ENCODE data around the gene SDR42E2. TPM values are rescaled to one million over a fixed set of nuclear protein-coding genes. Genes with fewer than 3 reads are reported as not detected.
"Not testable (repeated sequence)": the region's sequence is repeated elsewhere in the genome, so short reads cannot be mapped to it uniquely, and the experiment has no call there.

The SDR42E2 gene
- total RNA-seq, 1 donor from 2014 or later, result not detected

DNA sequence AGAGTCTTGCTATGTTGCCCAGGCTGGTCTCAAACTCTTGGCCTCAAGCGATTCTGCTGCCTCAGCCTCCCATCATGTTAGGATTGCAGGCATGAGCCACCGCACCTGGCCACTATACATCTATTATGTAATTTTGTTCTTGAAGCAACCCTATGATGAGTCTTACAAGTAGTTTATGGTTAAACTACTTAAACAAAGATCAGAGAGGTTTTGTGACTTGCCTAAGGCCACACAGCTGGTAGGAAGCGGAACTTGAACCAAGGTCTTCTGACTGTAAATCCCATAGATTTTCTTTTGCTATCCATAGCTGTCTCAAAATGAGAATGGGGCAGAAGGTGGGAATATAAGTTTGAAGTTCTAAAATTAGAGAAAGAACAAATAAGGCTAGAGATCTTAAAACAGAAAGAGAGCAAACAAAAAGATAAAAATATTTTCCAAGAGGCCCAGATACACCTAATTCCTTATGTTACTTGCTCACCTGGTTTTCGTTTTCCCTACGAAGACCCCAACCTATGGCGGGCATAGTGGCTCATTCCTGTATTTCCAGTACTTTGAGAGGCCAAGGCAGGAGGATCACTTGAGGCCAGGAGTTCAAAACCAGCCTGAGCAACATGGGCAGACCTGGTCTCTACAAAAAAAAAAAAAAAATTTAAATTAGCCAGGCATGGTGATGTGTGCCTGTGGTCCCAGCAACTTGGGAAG is 37.6 kb upstream of the SDR42E2 start:
- Histone ChIP-seq H3F3A (ENCODE audit: low read depth) (no peaks in the 10 kb centered on the region), H3K27ac (no peak overlapping the region), H3K4me1 (no peaks in the 10 kb centered on the region), H3K4me2 (no peak overlapping the region), H4K20me1 (ENCODE audit: low read depth) (no peaks in the 10 kb centered on the region), H3K27me3 (no peaks in the 10 kb centered on the region), H3K9ac (no peak overlapping the region), H3K4me3 (no peak overlapping the region), H3K79me2 (ENCODE audit: low read depth) (no peaks in the 10 kb centered on the region), H3K9me3 (ENCODE audit: low read depth) (no peaks in the 10 kb centered on the region), H3K36me3 (no peaks in the 10 kb centered on the region), H2AFZ (replicated peaks) (no peak overlapping the region)
- TF ChIP-seq, protein P1, sequence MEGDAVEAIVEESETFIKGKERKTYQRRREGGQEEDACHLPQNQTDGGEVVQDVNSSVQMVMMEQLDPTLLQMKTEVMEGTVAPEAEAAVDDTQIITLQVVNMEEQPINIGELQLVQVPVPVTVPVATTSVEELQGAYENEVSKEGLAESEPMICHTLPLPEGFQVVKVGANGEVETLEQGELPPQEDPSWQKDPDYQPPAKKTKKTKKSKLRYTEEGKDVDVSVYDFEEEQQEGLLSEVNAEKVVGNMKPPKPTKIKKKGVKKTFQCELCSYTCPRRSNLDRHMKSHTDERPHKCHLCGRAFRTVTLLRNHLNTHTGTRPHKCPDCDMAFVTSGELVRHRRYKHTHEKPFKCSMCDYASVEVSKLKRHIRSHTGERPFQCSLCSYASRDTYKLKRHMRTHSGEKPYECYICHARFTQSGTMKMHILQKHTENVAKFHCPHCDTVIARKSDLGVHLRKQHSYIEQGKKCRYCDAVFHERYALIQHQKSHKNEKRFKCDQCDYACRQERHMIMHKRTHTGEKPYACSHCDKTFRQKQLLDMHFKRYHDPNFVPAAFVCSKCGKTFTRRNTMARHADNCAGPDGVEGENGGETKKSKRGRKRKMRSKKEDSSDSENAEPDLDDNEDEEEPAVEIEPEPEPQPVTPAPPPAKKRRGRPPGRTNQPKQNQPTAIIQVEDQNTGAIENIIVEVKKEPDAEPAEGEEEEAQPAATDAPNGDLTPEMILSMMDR (IDR thresholded peaks at IDR 0.05), result no peak
- no peak for TF ChIP-seq EZH2phosphoT487 (IDR thresholded peaks at IDR 0.05)
- no peak for TF ChIP-seq EZH2 (IDR thresholded peaks at IDR 0.05)
- Mint-ChIP-seq H3K36me3 (no peaks in the 10 kb centered on the region), H3K4me3 (no peak overlapping the region), H3K27me3 (ENCODE audit: insufficient read depth, low read depth) (peaks cover 2% of the 10 kb centered on the region), H3K27ac (no peak overlapping the region), H3K9me3 (no peaks in the 10 kb centered on the region), H3K4me1 (no peaks in the 10 kb centered on the region)
- DNase-seq (ENCODE audit: low spot score), result no peak

- H3K36me3 Mint-ChIP-seq, result no peaks in the 10 kb centered on the region
- H3K9me3 Mint-ChIP-seq, result no peaks in the 10 kb centered on the region
Observed at GRCh38 chr16:22126037-22126558, 36.2 kb upstream of the SDR42E2 start.

DNA sequence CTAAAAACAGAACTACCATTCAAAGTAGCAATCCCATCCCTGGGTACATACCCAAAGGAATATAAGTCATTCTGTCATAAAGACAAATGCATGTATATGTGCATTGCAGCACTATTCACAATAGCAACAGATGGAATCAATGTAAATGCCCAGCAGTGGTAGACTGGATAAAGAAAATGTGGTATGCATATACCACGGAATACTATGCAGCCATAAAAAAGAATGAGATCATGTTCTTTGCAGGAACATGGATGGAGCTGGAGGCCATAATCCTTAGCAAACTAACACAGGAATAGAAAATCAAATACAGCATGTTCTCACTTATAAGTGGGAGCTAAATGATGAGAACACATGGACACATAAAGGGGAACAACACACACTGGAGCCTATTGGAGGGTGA is 33.8 kb upstream of the SDR42E2 start:
- not testable (repeated sequence) for H4K20me1 ChIP-seq (ENCODE audit: low read depth); H3K27me3 Mint-ChIP-seq (ENCODE audit: insufficient read depth, low read depth); H3K4me1 Mint-ChIP-seq; H3K4me3 ChIP-seq; DNase-seq (ENCODE audit: low spot score); H2AFZ ChIP-seq (replicated peaks); H3K4me1 ChIP-seq; H3K4me2 ChIP-seq; H3K27ac ChIP-seq; H3K27me3 ChIP-seq; H3K4me3 Mint-ChIP-seq; H3K79me2 ChIP-seq (ENCODE audit: low read depth); H3K9me3 Mint-ChIP-seq; H3K36me3 Mint-ChIP-seq; H3K9ac ChIP-seq; H3F3A ChIP-seq (ENCODE audit: low read depth); H3K9me3 ChIP-seq (ENCODE audit: low read depth); H3K27ac Mint-ChIP-seq; H3K36me3 ChIP-seq

More at GRCh38 chr16:22126037-22126558, 36.2 kb upstream of the SDR42E2 start:
- no peak overlapping the region for H2AFZ ChIP-seq (replicated peaks)
- H3K4me1 ChIP-seq, result no peaks in the 10 kb centered on the region
- no peaks in the 10 kb centered on the region for H3K36me3 ChIP-seq
- no peaks in the 10 kb centered on the region for H3K79me2 ChIP-seq (ENCODE audit: low read depth)
- H3K9me3 ChIP-seq (ENCODE audit: low read depth), result no peaks in the 10 kb centered on the region
- H4K20me1 ChIP-seq (ENCODE audit: low read depth), result no peaks in the 10 kb centered on the region
- no peak overlapping the region for H3K4me3 ChIP-seq
- no peaks in the 10 kb centered on the region for H3K4me1 Mint-ChIP-seq
- H3K27me3 Mint-ChIP-seq (ENCODE audit: insufficient read depth, low read depth), result peaks cover 2% of the 10 kb centered on the region
- no peaks in the 10 kb centered on the region for H3F3A ChIP-seq (ENCODE audit: low read depth)
- DNase-seq (ENCODE audit: low spot score), result no peak
- no peak overlapping the region for H3K27ac Mint-ChIP-seq
- no peak overlapping the region for H3K9ac ChIP-seq
- TF ChIP-seq EZH2phosphoT487 (IDR thresholded peaks at IDR 0.05) (no peak), EZH2 (IDR thresholded peaks at IDR 0.05) (no peak)
- TF ChIP-seq, protein P1 (IDR thresholded peaks at IDR 0.05), result no peak
- H3K4me2 ChIP-seq, result no peak overlapping the region
- no peak overlapping the region for H3K4me3 Mint-ChIP-seq
- H3K27ac ChIP-seq, result no peak overlapping the region
- no peaks in the 10 kb centered on the region for H3K27me3 ChIP-seq

GRCh38 chr16:22130528-22130927 is 31.8 kb upstream of the SDR42E2 start:
- no peak for TF ChIP-seq EZH2 (IDR thresholded peaks at IDR 0.05)
- TF ChIP-seq, protein P1 (IDR thresholded peaks at IDR 0.05), result no peak
- no peak for TF ChIP-seq EZH2phosphoT487 (IDR thresholded peaks at IDR 0.05)
- Histone ChIP-seq H3K4me1 (no peaks in the 10 kb centered on the region), H3F3A (ENCODE audit: low read depth) (no peaks in the 10 kb centered on the region), H3K27me3 (no peaks in the 10 kb centered on the region), H3K36me3 (no peaks in the 10 kb centered on the region), H3K4me3 (no peak overlapping the region), H3K9ac (no peak overlapping the region), H3K79me2 (ENCODE audit: low read depth) (no peaks in the 10 kb centered on the region), H4K20me1 (ENCODE audit: low read depth) (no peaks in the 10 kb centered on the region), H3K9me3 (ENCODE audit: low read depth) (no peaks in the 10 kb centered on the region), H2AFZ (replicated peaks) (no peak overlapping the region), H3K4me2 (no peak overlapping the region), H3K27ac (no peak overlapping the region)
- H3K4me3 Mint-ChIP-seq, result no peak overlapping the region
- no peaks in the 10 kb centered on the region for H3K36me3 Mint-ChIP-seq
- H3K9me3 Mint-ChIP-seq, result no peaks in the 10 kb centered on the region
- peaks cover 4% of the 10 kb centered on the region for H3K27me3 Mint-ChIP-seq (ENCODE audit: insufficient read depth, low read depth)
- no peaks in the 10 kb centered on the region for H3K4me1 Mint-ChIP-seq
- H3K27ac Mint-ChIP-seq, result no peak overlapping the region
- DNase-seq (ENCODE audit: low spot score), result no peak
